MV-4-11 (cell line): Measurements from ENCODE around the gene ALX4.

Source experiments
- DNase-seq: peaks from one replicate; lab custom pipeline; 2025; lab: John Stamatoyannopoulos, UW

Gene ALX4

DNA sequence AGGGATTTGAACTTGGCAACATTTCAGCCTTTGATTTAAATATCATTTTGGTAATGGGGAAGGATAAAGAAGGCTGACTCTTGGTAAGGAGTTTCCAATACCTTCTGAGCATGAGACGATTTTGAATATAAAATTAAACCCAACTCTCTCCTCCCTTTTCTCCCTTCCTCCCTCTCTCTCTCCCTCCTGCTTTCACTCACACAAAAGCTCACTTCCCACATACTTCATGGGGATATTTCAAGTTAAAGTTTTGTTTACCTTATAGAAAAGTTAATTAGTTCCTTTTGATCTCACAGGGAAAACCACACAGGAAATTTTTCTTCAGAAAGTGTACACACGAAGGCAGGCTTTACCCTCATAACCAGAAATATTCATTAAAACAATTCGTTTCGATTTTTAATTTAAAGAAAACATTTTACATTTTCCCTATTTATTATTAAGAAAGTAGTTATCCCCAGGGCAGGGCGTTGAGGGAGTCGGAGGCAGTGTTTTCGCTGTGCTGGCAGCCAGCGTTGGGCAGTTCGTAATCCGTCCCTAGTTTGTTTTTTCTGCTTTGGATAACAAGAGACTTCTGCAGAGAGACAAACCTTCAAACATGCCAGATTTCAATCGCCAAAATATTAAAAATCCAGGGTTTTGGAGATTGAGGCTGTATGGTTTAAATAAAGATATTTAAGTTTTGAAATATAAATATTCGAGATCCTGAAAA lies 25.3 kb upstream of the ALX4 start:
- no peak for DNase-seq

DNA sequence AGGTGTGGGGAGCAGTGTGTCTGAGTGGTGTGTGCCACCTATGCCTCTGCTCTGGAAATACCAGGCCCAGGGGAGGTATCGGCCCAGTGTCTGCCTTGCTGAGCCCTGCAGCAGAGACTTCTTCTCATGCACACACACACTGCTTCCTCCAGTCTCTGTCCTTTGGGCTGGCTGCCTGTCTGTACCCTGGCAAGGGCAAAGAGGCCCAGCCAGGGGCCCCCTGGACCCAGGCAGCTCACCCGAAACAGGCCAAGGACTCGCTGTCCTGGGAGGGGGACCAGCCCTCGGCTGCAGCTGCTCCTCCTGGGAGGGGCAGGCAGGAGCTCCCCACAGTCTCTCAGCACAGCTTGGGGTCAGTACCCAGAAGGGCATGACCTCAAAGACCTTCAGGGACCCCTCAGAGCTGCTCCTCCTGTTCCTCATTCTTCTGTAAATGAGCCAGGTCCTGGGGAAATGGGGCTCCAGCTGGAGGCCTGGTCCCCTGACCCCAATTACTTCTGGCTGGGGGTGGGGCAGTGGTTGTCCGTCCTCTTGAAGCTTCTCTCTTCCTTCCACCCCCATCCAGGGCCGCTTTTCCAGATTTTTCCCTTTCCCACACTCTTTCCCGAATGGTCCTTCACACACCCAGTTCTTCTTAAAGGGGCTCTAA lies 24.5 kb upstream of the ALX4 start:
- DNase-seq = no peak

GRCh38 chr11:44333271-44334218 lies 23.6 kb upstream of the ALX4 start:
- DNase-seq = peak; percentile 77

DNA sequence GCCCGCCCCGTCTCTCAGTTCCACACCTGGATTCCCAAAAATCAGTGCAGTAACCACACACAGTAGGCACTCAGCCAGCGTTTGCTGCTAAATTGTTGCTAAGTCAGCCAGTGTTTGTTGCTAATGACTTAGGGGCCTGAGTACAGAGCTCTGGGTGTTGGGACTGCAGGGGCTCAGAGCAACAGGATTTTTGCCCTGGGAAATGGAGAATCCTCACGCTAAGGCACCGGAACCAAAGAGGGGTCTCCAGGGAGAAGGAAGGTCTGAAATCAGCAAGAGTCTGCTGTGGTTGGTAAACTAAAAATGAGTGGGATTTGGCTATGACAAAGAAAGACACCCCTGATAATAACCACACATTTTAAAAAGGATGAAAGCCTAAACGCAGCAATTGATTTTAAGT lies 22.7 kb upstream of the ALX4 start:
- no peak for DNase-seq

- no peak for DNase-seq
Observed at GRCh38 chr11:44329472-44330230, 19.7 kb upstream of the ALX4 start.

- DNase-seq = no peak
Observed at GRCh38 chr11:44328138-44328660, 18.3 kb upstream of the ALX4 start.

GRCh38 chr11:44327730-44328129 lies 17.8 kb upstream of the ALX4 start:
- DNase-seq = no peak

DNA sequence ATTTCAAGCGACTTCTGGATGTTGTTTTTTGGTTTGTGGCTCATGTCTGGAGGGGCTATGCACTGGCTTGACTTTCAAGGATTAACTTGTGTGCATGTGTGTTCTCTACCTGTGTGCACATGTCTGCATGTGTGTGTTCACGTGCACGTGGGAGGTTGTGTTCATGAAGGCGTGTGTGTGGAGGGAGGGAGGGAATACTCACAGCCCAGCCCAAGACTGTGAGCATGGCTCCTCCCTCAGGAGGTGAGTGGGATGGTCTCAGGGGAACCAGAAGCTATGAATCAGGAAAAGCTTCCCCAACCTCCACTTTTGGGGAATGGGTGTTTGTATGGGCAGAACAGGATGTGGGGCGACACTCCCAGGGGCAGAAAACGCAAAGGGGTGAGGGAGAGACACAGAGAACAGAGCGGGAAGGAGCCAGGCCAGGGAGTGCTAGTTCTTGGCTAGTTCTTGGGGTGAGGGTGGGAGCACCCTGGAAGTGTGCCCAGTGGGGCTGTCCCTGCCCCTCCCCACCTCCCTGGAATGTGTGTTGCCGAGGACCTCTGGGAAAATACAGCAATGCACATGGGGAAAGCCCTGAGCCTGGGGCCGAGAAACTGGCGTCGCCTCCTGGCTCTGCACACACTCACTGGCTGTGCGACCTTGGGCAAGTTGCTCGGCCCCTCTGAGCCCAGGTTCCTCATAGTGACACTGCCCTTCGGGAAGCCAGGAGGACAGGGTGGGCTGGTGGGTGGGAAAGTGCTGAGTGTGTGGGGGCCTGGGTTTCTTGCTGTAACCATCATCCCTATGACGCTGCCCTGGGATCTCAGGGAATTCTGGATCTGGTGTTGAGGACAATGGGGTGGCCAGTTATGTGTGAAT lies 16.9 kb upstream of the ALX4 start:
- DNase-seq = no peak

GRCh38 chr11:44325698-44326097 lies 15.8 kb upstream of the ALX4 start:
- no peak for DNase-seq

GRCh38 chr11:44324749-44325525 lies 15.0 kb upstream of the ALX4 start:
- DNase-seq = no peak

DNA sequence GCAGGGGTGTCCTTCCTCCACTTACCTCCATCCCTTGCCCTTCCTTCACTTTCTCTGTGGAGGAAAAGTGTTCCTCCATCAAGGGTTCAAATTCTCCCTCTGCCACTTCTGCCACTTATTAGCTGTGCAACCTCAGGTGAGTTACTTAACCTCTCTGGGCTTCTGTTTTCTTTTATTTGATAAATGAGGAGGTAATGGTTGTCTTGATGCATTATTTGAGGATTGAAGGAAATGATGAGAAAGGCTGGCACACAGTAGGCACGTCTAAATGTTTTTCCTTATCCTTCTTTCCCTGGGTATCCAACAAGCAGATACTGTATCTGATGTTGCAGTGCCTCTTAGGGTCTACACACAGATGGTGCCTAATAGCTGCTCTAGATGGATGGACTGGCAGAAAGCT lies 14.3 kb upstream of the ALX4 start:
- no peak for DNase-seq

DNA sequence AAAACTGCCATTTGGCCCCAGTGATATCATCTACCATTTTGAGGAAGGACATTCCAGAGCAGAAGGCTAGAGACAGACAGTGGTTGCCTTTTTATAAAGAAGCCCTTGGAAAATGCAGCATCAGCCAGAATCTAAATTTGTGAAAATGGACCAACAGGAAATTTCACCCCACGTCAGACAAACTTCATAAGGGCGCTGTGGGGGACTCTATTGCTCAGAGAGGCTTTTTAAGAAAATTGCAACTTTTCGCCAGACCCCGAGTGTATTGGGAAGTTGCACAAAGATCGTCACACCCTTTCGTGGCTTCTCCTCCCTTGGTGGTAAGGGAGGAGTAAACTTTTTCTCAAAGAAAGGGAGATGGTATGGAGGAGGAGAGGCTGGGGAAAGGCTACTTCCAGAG lies 12.3 kb upstream of the ALX4 start:
- DNase-seq = no peak

- DNase-seq = no peak
Observed at GRCh38 chr11:44321059-44321458, 11.1 kb upstream of the ALX4 start.

GRCh38 chr11:44320289-44320973 lies 10.5 kb upstream of the ALX4 start:
- no peak for DNase-seq

DNA sequence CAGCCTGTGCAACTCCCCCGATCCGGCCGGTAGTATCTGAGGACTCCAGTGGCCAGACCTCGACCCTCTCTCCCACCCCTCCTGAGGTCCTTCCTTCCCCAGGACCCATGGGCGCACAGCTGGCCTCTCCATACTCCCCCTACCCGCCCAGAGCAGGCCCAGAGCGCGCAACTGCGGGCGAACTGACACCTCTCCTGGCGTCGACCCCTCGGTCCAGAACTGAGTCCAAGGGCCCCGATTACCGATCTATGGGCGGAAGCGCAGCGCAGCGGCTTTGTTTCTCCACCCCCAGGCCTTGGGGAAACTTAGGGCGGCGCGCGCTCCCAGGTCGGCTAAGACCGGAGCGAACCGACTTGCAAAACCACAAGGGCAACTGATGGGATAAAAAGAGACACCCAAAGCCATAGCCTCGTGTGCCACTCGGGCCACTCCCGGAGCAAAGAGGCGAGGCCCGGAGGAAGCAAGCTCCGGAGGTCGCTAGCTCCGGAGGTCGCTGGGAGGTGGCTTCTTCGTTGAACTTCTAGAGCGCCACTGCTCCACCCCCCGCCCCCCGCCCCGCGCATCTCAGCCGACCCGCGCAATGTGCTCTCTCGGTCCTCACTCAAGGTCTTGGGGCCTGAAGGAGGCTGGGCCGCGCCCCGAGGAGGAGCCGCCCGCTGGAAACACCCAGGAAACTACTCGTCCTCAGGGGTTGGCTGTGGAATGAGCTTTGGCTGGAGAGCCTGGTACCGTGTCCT lies 9.8 kb upstream of the ALX4 start:
- DNase-seq = peak; percentile 44

DNA sequence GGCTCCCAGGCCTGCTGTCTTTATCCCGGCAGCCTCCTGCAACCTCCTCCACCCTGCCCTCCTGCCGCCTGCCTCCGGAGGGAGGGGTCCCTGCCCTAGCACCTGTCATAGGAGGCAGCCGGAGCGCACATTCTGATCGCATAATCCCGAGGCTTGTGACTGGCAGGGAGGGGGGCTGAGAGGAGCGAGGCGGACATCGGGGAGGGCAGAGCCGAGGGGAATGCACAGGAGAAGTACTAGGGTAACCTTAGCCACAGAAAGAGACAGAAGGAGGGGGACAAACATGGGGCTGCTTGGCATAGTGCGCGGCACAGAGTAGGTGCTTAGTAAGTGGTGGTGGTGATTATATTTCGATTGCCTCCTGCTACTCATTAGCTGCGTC lies 9.2 kb upstream of the ALX4 start:
- DNase-seq = no peak

- DNase-seq = no peak
Observed at GRCh38 chr11:44318369-44318768, 8.4 kb upstream of the ALX4 start.

DNA sequence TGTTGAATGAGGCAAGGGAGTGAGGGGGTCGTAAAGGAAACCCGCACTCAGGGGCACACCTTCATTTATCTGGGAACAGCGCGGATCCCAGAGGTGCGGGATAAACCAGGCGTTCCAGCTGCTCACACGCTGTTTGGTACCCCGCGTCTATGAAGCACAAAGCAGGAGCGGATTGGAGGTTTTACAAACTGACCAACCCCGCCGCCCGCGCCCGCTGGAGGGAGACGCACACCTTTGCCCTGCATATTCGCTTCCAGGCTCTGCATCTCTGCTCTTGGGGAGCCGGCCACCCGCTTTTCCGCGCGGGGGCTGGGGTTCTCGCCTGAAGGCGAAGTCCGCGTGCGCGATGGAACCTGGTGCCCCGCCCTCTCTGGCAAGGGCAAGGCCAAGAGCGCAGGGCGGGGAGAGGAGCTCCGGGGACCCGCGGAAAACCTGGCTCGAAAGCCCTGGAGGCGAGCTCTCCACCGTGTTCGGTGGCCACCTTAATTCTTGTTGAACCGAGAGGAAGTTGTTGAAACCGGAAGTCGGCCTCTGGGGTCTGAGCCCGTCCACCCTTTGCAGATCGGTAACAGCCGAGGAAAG lies 6.8 kb upstream of the ALX4 start:
- DNase-seq = no peak
